Activated T-cell treated with anti-CD3 and anti-CD28 coated beads for 4 hours (primary cell): ENCODE measurements around the gene SMCO2.

Experiments used
- DNase-seq: peaks from one replicate; pipeline ENCODE4 v3.0.0-alpha.2; 2020

SMCO2 gene

GRCh38 chr12:27455589-27455988 is 9.1 kb downstream of the SMCO2 start:
- DNase-seq, result no peak

- no peak for DNase-seq
Observed at GRCh38 chr12:27456618-27457017, 10.1 kb downstream of the SMCO2 start.

DNA sequence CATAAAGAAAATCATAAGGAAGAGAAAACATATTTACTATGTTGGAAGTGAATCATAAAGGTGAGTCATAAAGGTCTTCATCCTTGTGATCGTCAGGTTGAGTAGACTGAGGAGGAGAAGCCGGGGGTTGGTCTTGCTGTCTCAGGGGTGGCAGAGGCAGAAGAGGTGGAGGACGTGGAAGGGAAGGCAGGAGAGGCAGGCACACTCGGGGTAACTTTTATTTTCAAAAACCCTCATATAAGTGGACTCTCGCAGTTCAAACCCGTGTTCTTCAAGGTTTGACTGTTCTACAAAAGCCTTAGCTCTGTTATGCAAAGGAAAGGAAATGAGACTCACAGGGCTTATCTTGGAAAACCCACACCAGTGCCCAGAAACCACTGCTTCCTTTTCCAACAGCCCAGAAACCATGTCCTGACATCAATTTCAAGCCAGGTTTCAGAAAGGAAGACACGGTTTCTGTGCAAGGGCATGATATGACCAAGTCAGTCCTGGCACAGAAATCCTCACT is 14.0 kb downstream of the SMCO2 start:
- peak; percentile 19 for DNase-seq

- no peak for DNase-seq
Observed at GRCh38 chr12:27462151-27462694, 15.7 kb downstream of the SMCO2 start.

DNA sequence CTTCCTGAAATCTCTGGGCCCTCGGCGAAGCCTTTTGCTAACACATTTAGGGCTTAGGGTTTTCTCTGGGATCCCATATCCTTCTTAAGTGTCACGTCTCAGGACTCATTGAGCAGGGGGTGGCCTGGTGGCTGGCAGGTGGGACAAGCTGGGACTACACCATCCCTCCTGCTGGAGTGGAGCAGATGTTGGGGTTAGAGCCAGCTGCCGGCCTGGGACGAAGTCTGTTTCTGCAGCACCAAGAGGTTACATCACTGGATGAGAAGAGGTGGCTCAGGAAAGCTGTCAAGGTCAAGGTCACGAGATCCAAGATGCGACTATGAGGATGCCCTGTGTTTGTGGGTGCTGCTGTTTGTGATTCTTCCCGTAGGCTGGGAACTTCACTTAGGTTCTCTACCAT is 16.3 kb downstream of the SMCO2 start:
- DNase-seq, result no peak

DNA sequence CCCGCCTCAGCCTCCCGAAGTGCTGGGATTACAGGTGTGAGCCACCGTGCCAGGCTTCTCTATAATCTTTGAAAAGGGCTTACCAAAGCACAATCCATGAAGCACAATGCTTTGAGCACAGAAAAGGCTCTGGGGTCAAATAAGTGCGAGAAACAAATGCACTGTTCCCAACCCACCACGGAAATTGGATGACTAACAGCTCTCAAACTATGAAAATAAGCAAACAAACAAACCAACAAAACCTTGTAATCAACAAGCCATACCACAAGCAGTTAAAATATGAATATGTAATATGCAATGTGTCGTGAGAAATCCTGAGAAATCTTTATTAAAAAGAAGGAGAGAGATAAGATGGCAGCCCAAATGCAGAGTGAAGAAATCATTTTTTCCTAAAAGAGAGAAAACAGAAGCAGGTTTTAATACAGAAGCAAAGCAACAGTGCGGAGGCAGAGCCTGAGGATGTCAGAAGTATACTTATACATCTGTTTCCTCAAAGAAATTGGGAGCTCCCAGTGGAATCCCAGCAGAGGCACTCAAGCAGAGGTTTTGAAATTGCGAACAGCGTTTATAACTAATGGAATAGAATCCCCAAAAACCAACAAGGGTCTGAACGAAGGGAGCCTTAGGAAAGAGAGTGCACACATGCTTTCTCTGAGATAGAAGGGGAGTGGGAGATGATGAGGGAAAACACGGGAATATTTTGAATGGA is 17.1 kb downstream of the SMCO2 start:
- DNase-seq, result no peak

DNA sequence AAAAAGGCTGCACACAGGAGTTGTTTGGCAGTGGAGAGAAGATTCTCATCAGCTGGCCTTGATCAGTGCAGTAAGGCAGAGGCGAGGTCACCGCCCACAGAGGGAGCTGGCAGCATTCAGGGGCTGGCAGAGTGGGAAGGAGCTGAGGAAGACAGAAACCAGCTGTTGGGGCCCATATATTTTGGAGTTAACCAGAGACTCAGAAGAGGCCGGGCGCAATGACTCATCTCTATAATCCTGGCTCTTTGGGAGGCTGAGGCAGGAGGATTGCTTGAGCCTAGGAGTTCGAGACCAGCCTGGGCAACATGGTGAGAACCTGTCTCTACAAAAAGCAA is 17.7 kb downstream of the SMCO2 start:
- DNase-seq, result no peak

GRCh38 chr12:27467641-27468040 is 21.1 kb downstream of the SMCO2 start:
- no peak for DNase-seq

DNA sequence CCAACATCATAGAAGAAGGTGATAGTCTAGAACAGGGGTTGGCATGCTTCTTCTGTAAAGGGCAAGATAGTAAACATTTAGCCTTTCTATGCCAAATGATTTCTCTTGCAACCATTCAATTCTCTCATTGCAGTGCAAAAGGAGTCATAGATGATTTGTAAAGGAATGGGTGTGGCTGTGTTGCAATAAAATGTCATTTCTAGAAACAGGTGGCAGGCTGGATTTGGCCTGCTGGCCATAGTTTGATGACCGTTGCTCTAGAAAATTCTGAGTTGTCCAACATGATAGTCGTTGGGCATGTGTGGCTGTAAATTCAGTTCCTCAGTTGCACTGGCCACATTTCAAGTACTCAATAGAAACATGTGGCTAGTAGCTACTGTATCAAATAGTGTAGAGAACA is 21.7 kb downstream of the SMCO2 start:
- DNase-seq, result no peak

- DNase-seq, result no peak
Observed at GRCh38 chr12:27469176-27469736, 22.7 kb downstream of the SMCO2 start.

GRCh38 chr12:27472604-27473003 is 26.1 kb downstream of the SMCO2 start:
- DNase-seq, result no peak

GRCh38 chr12:27474344-27474743 is 27.8 kb downstream of the SMCO2 start:
- no peak for DNase-seq

DNA sequence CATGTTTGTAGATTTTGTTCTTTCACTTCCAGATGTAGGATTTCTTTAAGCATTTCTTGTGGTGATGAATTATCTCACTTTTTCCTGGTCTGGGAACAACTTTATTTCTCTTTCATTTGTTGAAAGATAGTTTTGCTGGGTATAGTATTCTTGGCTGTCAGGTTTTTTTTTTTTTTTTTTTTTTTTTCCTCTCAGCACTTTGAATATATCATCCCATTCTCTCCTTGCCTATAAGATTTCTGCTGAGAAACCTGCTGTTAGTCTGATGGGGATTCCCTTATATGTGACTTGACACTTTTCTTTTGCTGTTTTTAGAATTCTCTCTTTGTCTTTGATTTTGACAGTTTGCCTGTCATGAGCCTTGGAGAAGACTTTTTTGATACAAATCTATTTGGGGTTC is 30.5 kb downstream of the SMCO2 start:
- DNase-seq, result no peak

DNA sequence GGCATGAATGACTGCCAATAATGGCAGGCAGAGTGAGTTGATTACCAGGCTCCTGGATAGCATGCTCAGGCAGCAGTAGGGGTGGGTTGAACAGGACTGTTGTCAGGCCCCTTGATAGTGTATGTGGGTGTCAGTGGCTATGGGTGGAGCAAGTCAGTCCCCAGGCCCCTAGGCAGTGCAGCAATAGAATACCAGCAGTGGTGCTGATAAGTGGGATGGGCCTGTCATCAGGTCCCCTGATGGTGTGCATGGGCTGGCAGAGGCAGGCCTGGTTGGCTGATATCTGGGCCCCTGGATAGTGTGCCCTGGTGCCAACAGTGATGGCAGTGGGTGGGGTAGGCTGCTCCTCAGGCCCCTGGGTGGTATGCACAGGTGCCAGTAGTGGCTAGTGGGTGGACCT is 32.4 kb downstream of the SMCO2 start:
- no peak for DNase-seq

DNA sequence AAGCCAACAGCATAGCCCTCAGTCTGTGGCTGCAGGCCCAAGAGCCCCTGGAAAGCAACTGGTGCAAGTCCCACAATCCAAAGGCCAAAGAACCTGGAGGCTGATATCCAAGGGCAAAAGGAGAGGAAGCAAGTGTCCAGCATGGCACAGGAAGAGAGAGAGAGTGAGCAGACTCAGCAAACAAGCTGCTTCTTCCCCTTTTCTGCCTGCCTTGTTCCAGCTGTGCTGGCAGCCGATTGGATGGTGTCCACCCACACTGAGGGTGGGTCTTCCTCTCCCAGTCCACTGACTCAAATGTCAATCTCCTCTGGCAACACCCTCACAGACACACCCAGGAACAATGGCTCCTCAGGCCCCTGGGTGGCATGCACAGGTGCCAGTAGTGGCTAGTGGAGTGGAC is 33.5 kb downstream of the SMCO2 start:
- DNase-seq, result no peak

DNA sequence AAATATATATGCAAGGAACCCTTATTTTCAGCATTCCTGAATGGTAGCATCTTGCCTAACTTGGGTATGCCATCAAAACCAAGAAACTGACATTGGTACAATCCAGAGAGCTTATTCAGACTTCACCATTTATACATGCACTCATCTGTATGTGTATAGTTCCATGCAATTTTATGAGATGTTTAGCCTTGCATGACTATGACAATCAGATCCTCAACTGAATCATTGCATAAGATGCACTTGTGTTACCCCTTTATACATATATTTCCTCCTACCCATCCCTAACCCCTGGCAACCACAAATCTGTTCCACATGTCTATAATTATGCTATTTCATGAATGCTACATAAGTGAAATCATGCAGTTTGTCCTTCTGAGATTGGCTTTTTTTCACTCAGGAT is 40.4 kb downstream of the SMCO2 start:
- no peak for DNase-seq

- no peak for DNase-seq
Observed at GRCh38 chr12:27488479-27488878, 41.9 kb downstream of the SMCO2 start.

GRCh38 chr12:27491226-27491625 is 44.7 kb downstream of the SMCO2 start:
- DNase-seq, result no peak

- no peak for DNase-seq
Observed at GRCh38 chr12:27493260-27493940, 46.9 kb downstream of the SMCO2 start.

DNA sequence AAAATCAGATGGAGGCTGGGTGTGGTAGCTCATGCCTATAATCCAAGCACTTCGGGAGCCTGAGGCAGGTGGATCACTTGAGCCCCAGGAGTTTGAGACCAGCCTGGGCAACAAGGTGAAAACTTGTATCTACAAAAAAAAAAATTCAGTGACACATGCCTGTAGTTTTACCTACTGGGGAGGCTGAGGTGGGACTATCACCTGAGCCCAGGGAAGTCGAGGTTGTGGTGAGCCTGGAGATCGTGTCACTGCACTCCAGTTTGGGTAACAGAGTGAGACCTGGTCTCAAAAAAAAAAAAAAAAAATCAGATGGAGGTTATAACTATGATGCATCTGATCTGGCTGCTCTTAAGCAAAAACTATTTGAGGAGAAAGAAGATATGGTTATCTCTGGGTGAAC is 50.9 kb downstream of the SMCO2 start:
- no peak for DNase-seq

- no peak for DNase-seq
Observed at GRCh38 chr12:27498149-27498548, 51.6 kb downstream of the SMCO2 start.

- no peak for DNase-seq
Observed at GRCh38 chr12:27498761-27499160, 52.2 kb downstream of the SMCO2 start.

GRCh38 chr12:27499377-27499776 is 52.8 kb downstream of the SMCO2 start:
- DNase-seq, result no peak

GRCh38 chr12:27500546-27500945 is 54.0 kb downstream of the SMCO2 start:
- DNase-seq, result no peak
